K562 (cell line): ENCODE measurements around the gene CATSPER1. TPM values are rescaled to one million over a fixed set of nuclear protein-coding genes. Genes with fewer than 3 reads are reported as not detected.
A peak's percentile ranks its signal among the peaks of the same experiment; 100 is the strongest.

Source experiments
- ARID1B ChIP-seq: fragments of 450-650 bp; IDR thresholded peaks from 2 replicates; pipeline ENCODE4 v1.6.1; 2016; ENCODE audit warnings: antibody characterized with exemption, mild to moderate bottlenecking, inconsistent platforms
- ATF7 ChIP-seq: fragments of 450-650 bp; IDR thresholded peaks from 2 replicates; pipeline ENCODE4 v1.7.1; 2014; ENCODE audit warnings: mild to moderate bottlenecking, moderate library complexity
- CBX2 ChIP-seq: fragments of 200-600 bp; sonication (generic); IDR thresholded peaks from one replicate; pipeline ENCODE4 v1.6.1; 2012; ENCODE audit warnings: mild to moderate bottlenecking, low read length, inconsistent platforms; ENCODE audit not compliant: insufficient read depth, poor library complexity, severe bottlenecking
- CBX5 ChIP-seq: IDR thresholded peaks from 2 replicates; pipeline ENCODE4 v1.6.1; 2014; ENCODE audit warnings: low read depth, borderline replicate concordance
- CHCHD3 ChIP-seq: fragments of 250-450 bp; sonication (Bioruptor Pico); IDR thresholded peaks from 2 replicates; pipeline ENCODE4 v2.1.2; 2022; ENCODE audit warnings: mild to moderate bottlenecking
- CREB1 ChIP-seq, 2 experiments: sonication (generic) in 1 of 2; formaldehyde crosslinking in 1 of 2; IDR thresholded peaks; 2 replicates each; pipeline versions ENCODE4 v1.6.1 to v1.8.0; 2012 to 2022; ENCODE audit warnings: inconsistent platforms in 1 of 2, mild to moderate bottlenecking in 1 of 2, missing genetic modification reagents in 1 of 2, moderate library complexity in 1 of 2
- FOS ChIP-seq: IDR thresholded peaks from 3 replicates; pipeline ENCODE4 v1.6.1; 2011; ENCODE audit not compliant: insufficient read length; ENCODE audit errors: extremely low read depth
- KDM2B ChIP-seq: fragments of 250-450 bp; sonication (Bioruptor Pico); IDR thresholded peaks from 2 replicates; pipeline ENCODE4 v1.8.0; 2021; ENCODE audit warnings: mild to moderate bottlenecking, moderate library complexity
- NR4A1 ChIP-seq, 2 experiments: fragments of 250-450 bp in 1 of 2; fragments of 450-650 bp in 1 of 2; sonication (Bioruptor Pico) in 1 of 2; IDR thresholded peaks; 2 replicates each; pipeline versions ENCODE4 v1.4.0 to v1.6.1; 2016 to 2020; ENCODE audit warnings: mild to moderate bottlenecking in 2 of 2, missing compliant biosample characterization in 1 of 2, missing genetic modification characterization in 1 of 2, moderate library complexity in 1 of 2
- NRF1 ChIP-seq, 2 experiments: fragments of 450-650 bp; IDR thresholded peaks in 1 of 2; conservative IDR thresholded peaks in 1 of 2; 2 replicates each; pipeline ENCODE4 v1.6.1; 2014; ENCODE audit warnings: mild to moderate bottlenecking in 2 of 2
- SPI1 ChIP-seq: IDR thresholded peaks from 2 replicates; pipeline ENCODE4 v1.6.1; 2011; ENCODE audit warnings: low read depth, low read length, control low read depth, borderline replicate concordance
- ZC3H4 ChIP-seq: sonication (generic); formaldehyde crosslinking; IDR thresholded peaks from 2 replicates; pipeline ENCODE4 v1.9.0; 2021; ENCODE audit warnings: missing genetic modification reagents, borderline replicate concordance
- ZFP30 ChIP-seq: fragments of 250-450 bp; sonication (Bioruptor Pico); IDR thresholded peaks from 2 replicates; pipeline ENCODE4 v1.8.0; 2022; ENCODE audit warnings: moderate library complexity, mild to moderate bottlenecking, inconsistent platforms, borderline replicate concordance
- polyA plus RNA-seq, 8 experiments: library from polyadenylated mRNA; depleted of rRNA in 4 of 8; stranded (reverse) in 5 of 8; unstranded in 3 of 8; fragments of >200 nt; fragmentation: Nextera tagmentation in 2 of 8; fragmentation: Illumina TruSeq in 1 of 8; extraction: Ambion mirVana in 2 of 8; extraction: Trizol in 1 of 8; gene quantifications; 2 replicates each; pipeline versions ENCODE4 v1.2.1 to v1.2.3, GENCODE V29; 2011 to 2014; ENCODE audit warnings: inconsistent platforms in 1 of 8, missing spikeins in 1 of 8
- total RNA-seq, 7 experiments: library from RNA; depleted of rRNA in 6 of 7; stranded (reverse); fragments of >200 nt in 6 of 7; fragmentation: Illumina TruSeq in 2 of 7; extraction: Trizol in 2 of 7; gene quantifications; 2 replicates each; pipeline versions ENCODE4 v1.2.1 to v1.2.3, GENCODE V29; 2011 to 2021; ENCODE audit warnings: low replicate concordance in 1 of 7
- TF ChIP-seq, protein P1 (sequence below), 2 experiments: fragments of 150-350 bp in 1 of 2; IDR thresholded peaks; 2 replicates each; pipeline ENCODE4 v1.6.1; 2012 to 2016; ENCODE audit warnings: low read depth in 2 of 2, low read length in 2 of 2, mild to moderate bottlenecking in 1 of 2, moderate library complexity in 1 of 2
- TF ChIP-seq, protein P2 (sequence below): fragments of 250-450 bp; sonication (Bioruptor Pico); IDR thresholded peaks from 2 replicates; pipeline ENCODE4 v1.8.0; 2021; ENCODE audit warnings: moderate library complexity, mild to moderate bottlenecking, inconsistent platforms

The CATSPER1 gene
- total and polyA plus RNA-seq, 9 of the 15 experiments (the other 6 are each of a cell fraction or from before 2014, with no cell fraction given): 0.21 to 3.3 (median 0.76) TPM

GRCh38 chr11:65988791-65989592, 37.3 kb downstream of the CATSPER1 start (continued):
- TF ChIP-seq, protein P1, sequence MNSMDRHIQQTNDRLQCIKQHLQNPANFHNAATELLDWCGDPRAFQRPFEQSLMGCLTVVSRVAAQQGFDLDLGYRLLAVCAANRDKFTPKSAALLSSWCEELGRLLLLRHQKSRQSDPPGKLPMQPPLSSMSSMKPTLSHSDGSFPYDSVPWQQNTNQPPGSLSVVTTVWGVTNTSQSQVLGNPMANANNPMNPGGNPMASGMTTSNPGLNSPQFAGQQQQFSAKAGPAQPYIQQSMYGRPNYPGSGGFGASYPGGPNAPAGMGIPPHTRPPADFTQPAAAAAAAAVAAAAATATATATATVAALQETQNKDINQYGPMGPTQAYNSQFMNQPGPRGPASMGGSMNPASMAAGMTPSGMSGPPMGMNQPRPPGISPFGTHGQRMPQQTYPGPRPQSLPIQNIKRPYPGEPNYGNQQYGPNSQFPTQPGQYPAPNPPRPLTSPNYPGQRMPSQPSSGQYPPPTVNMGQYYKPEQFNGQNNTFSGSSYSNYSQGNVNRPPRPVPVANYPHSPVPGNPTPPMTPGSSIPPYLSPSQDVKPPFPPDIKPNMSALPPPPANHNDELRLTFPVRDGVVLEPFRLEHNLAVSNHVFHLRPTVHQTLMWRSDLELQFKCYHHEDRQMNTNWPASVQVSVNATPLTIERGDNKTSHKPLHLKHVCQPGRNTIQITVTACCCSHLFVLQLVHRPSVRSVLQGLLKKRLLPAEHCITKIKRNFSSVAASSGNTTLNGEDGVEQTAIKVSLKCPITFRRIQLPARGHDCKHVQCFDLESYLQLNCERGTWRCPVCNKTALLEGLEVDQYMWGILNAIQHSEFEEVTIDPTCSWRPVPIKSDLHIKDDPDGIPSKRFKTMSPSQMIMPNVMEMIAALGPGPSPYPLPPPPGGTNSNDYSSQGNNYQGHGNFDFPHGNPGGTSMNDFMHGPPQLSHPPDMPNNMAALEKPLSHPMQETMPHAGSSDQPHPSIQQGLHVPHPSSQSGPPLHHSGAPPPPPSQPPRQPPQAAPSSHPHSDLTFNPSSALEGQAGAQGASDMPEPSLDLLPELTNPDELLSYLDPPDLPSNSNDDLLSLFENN (IDR thresholded peaks at IDR 0.05; ENCODE audit: low read depth in 2 of 2, low read length in 2 of 2): 0 out of 4 replicates have a peak, but pooled peaks of 1 of the 2 experiments have one; percentile 43
- no peak for TF ChIP-seq CHCHD3 (CRISPR knock-in tag)
- TF ChIP-seq CREB1 (IDR thresholded peaks at IDR 0.05): 0 out of 2 replicates have a peak, but pooled peaks have one; percentile 11
- TF ChIP-seq CREB1 (CRISPR knock-in tag; IDR thresholded peaks at IDR 0.05): no peak
- no peak for TF ChIP-seq ZFP30 (CRISPR knock-in tag)
- TF ChIP-seq SPI1: peak; percentile 20; the same call in 1 of the 2 replicates
- no peak for TF ChIP-seq CBX5
- TF ChIP-seq NRF1 (conservative IDR thresholded peaks at IDR 0.05 in 1 of 2, IDR thresholded peaks at IDR 0.05 in 1 of 2): no peak
- TF ChIP-seq FOS: no peak
- TF ChIP-seq, protein P2, sequence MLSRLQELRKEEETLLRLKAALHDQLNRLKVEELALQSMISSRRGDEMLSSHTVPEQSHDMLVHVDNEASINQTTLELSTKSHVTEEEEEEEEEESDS: no peak
- no peak for TF ChIP-seq CBX2
- TF ChIP-seq NR4A1 (CRISPR knock-in tag; IDR thresholded peaks at IDR 0.05): no peak
- no peak for TF ChIP-seq NR4A1 (tag; IDR thresholded peaks at IDR 0.05)
- no peak for TF ChIP-seq KDM2B
- peak; percentile 53; the same call in 1 of the 2 replicates for TF ChIP-seq ATF7
- no peak for TF ChIP-seq ARID1B
- no peak for TF ChIP-seq ZC3H4 (CRISPR knock-in tag)
